ENCODE results near the gene NPTN. TPM values are rescaled to one million over a fixed set of nuclear protein-coding genes. Genes with fewer than 3 reads are reported as not detected.

Gene NPTN
- total RNA-seq, 2 donors from 2014 or later: 31.6 to 51.0 TPM

DNA sequence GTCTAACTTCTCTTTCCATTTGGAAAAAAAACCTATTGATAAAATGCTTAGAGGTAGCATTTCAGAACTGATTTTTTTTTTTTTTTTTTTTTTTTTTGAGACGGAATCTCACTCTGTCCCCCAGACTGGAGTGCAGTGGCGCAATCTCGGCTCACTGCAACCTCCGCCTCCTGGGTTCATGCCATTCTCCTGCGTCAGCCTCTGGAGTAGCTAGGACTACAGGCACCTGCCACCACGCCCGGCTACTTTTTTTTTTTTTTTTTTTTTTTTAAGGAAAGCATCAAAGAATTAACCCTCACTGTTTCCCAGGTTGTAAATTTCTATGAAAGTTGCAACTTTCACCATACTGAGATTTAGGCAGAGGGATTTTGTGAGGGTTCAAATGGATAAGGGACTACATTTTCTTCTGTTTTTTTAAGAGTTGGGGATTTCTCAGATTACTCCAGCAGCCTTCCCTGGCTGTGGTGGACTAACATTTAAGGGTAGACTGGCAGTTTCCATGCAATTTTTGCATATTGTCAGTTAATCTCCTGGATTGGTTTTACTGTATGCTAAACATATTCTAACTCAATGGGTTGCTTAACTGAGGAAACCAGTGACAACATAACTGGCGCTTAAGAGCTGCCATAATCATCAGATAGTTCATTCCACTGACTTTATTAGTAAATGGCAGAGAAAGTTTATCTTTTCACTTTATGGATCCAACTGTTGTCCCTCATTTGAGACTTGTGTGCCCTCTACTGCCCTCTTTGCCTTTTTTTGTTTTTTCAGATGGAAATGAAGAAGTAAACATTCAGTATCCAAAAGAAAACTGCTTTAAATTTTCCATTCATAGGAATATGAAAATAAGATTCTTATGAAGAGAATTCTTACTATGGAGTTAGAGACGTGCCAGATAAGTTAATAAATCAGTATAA lies 93.7 kb downstream of the NPTN start:
- Mint-ChIP-seq H3K4me3 (no peak overlapping the region), H3K27me3 (ENCODE audit: low read depth) (no peaks in the 10 kb centered on the region), H3K4me1 (ENCODE audit: low read depth) (no peaks in the 10 kb centered on the region), H3K9me3 (no peaks in the 10 kb centered on the region), H3K36me3 (ENCODE audit: insufficient read depth in 2 of 2) (no peaks in the 10 kb centered on the region), H3K27ac (no peak overlapping the region)
- ATAC-seq (replicated peaks in 1 of 2): no peak
- DNase-seq: no peak

DNA sequence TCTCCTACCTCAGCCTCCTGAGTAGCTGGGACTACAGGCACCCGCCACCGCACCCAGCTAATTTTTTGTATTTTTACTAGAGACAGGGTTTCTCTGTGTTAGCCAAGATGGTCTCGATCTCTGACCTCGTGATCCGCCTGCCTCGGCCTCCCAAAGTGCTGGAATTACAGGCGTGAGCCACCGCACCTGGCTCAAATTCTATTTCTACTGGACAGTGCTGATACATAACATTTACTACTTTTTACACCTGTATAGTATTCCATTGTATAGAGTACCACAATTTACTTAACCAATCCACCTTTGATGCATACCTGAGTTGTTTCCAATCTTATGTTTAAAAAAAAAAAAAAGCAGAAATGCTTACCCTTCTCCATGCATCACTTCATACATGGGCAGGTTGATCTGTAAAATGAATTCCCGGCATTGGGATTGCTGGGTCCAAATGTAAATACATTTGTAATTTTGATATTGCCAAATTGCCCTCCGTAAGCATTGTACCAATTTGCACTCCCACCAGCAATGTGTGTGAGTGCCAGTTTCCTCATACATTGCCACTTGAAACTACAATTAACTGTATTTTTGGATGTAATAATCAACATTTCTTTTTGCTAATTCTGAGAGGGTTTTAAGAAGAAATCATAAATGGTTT lies 94.5 kb downstream of the NPTN start:
- no peak overlapping the region for H3K27ac Mint-ChIP-seq
- H3K9me3 Mint-ChIP-seq: no peaks in the 10 kb centered on the region
- ATAC-seq (replicated peaks in 1 of 2) (no peak), DNase-seq (no peak)
- H3K4me3 Mint-ChIP-seq: no peak overlapping the region
- no peaks in the 10 kb centered on the region for H3K36me3 Mint-ChIP-seq (ENCODE audit: insufficient read depth in 2 of 2)
- H3K27me3 Mint-ChIP-seq (ENCODE audit: low read depth): no peaks in the 10 kb centered on the region
- no peaks in the 10 kb centered on the region for H3K4me1 Mint-ChIP-seq (ENCODE audit: low read depth)

DNA sequence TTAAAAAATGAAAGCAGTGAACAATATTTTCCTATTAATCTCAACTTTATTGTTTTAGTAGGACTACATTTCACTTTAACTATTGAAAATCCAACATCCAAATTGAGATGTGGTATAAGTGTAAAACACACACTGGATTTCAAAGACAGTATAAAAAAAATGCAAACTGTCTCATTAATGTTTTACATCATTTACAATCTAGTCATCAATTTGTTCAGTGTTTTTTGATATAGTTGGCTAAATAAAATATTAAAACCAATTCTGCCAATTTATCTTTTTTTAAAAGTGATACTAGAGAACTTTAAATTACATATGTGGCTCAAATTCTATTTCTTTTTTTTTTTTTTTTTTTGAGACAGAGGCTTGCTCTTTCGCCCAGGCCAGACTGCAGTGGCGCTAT lies 95.1 kb downstream of the NPTN start:
- no peak for ATAC-seq (replicated peaks in 1 of 2)
- H3K4me3 Mint-ChIP-seq: no peak overlapping the region
- H3K27ac Mint-ChIP-seq: no peak overlapping the region
- no peaks in the 10 kb centered on the region for H3K27me3 Mint-ChIP-seq (ENCODE audit: low read depth)
- no peaks in the 10 kb centered on the region for H3K9me3 Mint-ChIP-seq
- DNase-seq: no peak
- no peaks in the 10 kb centered on the region for H3K4me1 Mint-ChIP-seq (ENCODE audit: low read depth)
- H3K36me3 Mint-ChIP-seq (ENCODE audit: insufficient read depth in 2 of 2): no peaks in the 10 kb centered on the region

DNA sequence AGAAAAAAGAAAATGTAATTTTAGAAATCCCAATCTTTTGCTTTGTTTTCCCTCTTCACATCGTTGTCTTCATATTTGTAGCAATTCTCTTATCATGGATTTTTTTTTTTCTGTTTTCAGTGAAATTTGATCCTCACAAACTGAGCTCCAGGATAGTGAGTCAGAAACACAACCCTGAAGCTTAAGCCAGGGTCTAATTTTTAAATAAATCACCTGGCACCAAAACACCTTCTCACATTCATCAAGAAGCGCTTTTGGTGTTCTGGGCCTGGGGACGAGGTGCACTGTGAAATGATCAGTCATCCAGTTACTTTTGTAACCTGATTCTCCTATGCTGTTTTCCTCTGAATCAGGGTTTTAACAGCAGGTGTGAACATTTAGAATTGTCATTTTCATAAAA lies 102.5 kb downstream of the NPTN start:
- Mint-ChIP-seq H3K27me3 (ENCODE audit: low read depth) (peaks cover 6% of the 10 kb centered on the region), H3K9me3 (no peaks in the 10 kb centered on the region), H3K36me3 (ENCODE audit: insufficient read depth in 2 of 2) (no peaks in the 10 kb centered on the region), H3K27ac (no peak overlapping the region), H3K4me1 (ENCODE audit: low read depth) (no peaks in the 10 kb centered on the region), H3K4me3 (no peak overlapping the region)
- DNase-seq (no peak), ATAC-seq (replicated peaks in 1 of 2) (no peak)

DNA sequence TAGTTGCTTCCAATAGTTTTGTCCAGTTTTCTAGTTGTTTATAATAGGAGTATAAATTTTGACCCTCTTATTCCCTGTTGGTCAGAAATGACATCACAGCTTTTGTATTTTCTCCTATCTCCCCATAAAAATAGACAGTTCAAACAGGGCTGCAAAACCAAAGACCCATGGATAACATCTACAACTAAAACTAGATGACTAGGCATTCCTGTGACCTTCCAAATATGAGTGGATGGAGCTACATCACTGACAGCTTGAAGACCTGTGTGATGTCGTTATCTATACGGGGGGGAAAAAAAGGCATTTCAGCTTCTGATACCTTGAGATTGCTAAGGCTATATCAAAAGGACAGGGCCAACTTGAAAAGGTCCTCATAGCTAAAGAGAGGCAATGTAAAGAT lies 105.6 kb downstream of the NPTN start:
- Mint-ChIP-seq H3K27ac (no peak overlapping the region), H3K36me3 (ENCODE audit: insufficient read depth in 2 of 2) (no peaks in the 10 kb centered on the region), H3K4me3 (no peak overlapping the region), H3K4me1 (ENCODE audit: low read depth) (no peaks in the 10 kb centered on the region), H3K9me3 (no peaks in the 10 kb centered on the region), H3K27me3 (ENCODE audit: low read depth) (peaks cover 6% of the 10 kb centered on the region)
- DNase-seq (no peak), ATAC-seq (replicated peaks in 1 of 2) (no peak)

DNA sequence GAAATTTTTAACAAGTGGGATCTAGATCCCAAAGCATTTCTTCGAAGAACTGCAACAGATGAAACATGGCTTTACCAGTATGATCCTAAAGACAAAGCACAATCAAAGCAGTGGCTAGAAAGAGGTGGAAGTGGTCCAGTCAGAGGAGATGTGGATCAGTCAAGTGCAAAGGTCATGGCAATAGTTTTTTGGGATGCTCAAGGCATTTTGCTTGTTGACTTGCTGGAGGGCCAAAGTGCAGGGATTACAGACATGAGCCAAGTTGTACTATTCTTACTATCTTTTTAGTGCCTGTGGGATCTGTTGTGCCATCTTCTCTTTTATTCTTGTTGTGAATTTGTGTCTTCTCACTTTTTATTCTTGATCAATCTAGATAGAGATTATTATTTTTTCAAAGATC lies 108.3 kb downstream of the NPTN start:
- H3K27me3 Mint-ChIP-seq (ENCODE audit: low read depth): peaks cover 6% of the 10 kb centered on the region
- no peak for DNase-seq
- H3K9me3 Mint-ChIP-seq: no peaks in the 10 kb centered on the region
- H3K4me3 Mint-ChIP-seq: no peak overlapping the region
- no peak for ATAC-seq (replicated peaks in 1 of 2)
- H3K36me3 Mint-ChIP-seq (ENCODE audit: insufficient read depth in 2 of 2): no peaks in the 10 kb centered on the region
- no peak overlapping the region for H3K27ac Mint-ChIP-seq
- H3K4me1 Mint-ChIP-seq (ENCODE audit: low read depth): no peaks in the 10 kb centered on the region

DNA sequence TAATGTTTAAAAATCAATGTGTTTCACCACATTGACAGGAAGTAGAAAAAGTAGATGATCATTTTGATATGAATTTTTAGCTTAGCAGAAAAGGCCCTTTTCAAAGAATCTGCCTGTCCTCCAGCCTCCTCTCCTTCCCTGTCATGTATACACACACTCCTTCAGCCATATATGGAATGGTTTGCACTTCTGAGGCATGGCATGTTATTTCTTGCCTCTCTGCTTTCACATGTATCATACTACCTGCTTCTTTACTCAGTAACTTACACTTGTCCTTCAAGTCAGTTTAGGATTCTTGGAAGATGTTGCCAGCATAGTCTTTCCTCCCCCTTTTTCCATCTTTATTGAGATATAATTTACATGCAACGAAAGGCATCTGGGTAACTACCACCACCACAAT lies 111.2 kb downstream of the NPTN start:
- Mint-ChIP-seq H3K4me3 (no peak overlapping the region), H3K27me3 (ENCODE audit: low read depth) (no peaks in the 10 kb centered on the region), H3K9me3 (no peaks in the 10 kb centered on the region), H3K4me1 (ENCODE audit: low read depth) (no peaks in the 10 kb centered on the region), H3K36me3 (ENCODE audit: insufficient read depth in 2 of 2) (no peaks in the 10 kb centered on the region), H3K27ac (no peak overlapping the region)
- ATAC-seq (replicated peaks in 1 of 2) (no peak), DNase-seq (no peak)

DNA sequence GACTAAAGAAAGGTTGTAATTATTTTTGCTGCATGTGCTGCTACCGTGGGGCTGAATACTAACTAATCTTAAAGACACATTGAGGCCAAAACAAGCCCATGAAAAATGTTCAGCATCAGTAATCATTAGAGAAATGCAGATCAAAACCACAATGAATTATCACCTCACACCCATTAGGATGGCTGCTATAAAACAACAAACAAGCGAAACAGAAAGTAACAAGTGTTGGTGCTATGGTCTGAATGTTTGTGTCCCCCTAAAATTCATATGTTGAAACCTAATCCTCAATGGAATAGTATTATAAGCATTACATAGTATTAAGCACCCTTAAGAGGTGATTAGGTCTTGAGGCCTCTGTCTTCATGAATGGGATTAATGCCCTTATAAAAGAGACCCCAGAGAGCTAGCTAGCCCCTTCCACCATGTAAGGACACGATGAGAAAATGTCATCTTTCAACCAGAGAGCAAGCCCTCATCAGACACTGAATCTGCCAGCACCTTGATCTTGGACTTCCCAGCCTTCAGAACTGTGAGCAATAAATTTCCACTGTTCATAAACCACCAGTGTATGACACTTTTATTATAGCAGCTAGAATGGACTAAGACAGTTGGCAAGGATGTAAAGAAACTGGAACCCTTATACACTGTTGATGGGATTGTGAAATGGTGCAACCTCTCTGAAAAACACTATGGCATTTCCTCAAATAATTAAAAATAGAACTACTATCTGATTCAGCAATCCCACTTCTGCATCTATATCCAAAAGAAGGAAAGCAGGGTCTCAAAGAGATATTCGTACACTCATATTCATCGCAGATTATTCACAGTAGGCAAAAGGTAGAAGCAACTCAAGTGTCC lies 114.1 kb downstream of the NPTN start:
- no peaks in the 10 kb centered on the region for H3K27me3 Mint-ChIP-seq (ENCODE audit: low read depth)
- H3K36me3 Mint-ChIP-seq (ENCODE audit: insufficient read depth in 2 of 2): peaks cover 0 to 2% of the 10 kb centered on the region in 2 donors
- no peak for DNase-seq
- H3K9me3 Mint-ChIP-seq: no peaks in the 10 kb centered on the region
- no peaks in the 10 kb centered on the region for H3K4me1 Mint-ChIP-seq (ENCODE audit: low read depth)
- no peak for ATAC-seq (replicated peaks in 1 of 2)
- H3K4me3 Mint-ChIP-seq: no peak overlapping the region
- H3K27ac Mint-ChIP-seq: no peak overlapping the region

DNA sequence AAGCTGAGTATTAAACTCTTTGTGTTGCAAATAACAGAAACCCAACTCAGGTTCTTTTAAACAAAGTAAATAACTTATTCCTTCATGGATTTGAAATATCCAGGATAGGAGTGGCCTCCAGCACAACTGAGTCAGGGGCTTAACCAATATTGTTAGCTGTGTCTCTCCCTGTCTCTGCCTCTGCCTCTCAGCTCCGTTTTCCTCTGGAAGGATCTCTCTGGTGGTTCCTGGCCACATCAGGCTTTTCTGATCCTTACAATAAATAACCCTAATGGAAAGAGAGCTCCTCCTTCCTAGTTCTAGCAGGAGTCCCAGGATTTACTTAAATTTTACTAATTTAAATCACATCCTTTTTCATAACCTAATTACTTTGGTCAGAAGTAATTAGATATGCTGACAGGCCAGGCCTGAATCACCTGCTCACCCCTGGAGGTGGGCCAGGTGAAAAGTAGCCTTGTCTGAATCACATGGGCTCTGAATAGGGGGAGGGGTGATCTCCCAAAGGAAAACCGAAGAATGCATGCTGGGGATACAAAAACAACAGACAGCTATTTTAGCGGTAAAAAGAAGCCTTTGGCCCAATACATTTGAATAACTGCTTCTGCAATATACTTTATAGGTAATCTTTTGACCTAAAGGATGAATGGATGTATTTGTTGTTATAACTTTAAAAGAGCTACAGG lies 114.9 kb downstream of the NPTN start:
- Mint-ChIP-seq H3K9me3 (no peaks in the 10 kb centered on the region), H3K4me1 (ENCODE audit: low read depth) (no peaks in the 10 kb centered on the region), H3K4me3 (no peak overlapping the region), H3K27ac (no peak overlapping the region), H3K36me3 (ENCODE audit: insufficient read depth in 2 of 2) (peaks cover 0 to 2% of the 10 kb centered on the region in 2 donors), H3K27me3 (ENCODE audit: low read depth) (no peaks in the 10 kb centered on the region)
- ATAC-seq (replicated peaks in 1 of 2) (no peak), DNase-seq (no peak)

DNA sequence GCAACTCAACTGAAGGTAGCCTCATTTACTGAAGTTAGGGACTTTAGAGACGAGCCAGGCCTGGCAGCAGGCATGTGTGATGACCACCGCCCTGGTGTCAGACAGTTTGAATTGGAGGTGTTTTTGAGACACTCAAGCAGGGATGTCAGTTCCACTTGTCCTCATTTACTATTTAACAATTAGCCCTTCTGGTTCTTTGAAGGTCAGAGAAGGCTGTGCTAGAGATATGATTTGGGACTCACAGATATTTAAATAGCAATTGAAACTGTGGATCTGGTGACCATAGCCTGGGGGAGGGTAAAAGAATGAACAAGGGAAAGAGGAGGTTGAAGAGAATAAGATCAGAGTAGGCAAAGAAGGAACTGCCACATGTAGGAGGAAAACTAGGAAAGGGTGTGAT lies 115.6 kb downstream of the NPTN start:
- DNase-seq (no peak), ATAC-seq (replicated peaks in 1 of 2) (no peak)
- Mint-ChIP-seq H3K27me3 (ENCODE audit: low read depth) (no peaks in the 10 kb centered on the region), H3K27ac (peak overlapping the region; percentile 55), H3K4me1 (ENCODE audit: low read depth) (no peaks in the 10 kb centered on the region), H3K36me3 (ENCODE audit: insufficient read depth in 2 of 2) (peaks cover 0 to 2% of the 10 kb centered on the region in 2 donors), H3K4me3 (no peak overlapping the region), H3K9me3 (no peaks in the 10 kb centered on the region)

DNA sequence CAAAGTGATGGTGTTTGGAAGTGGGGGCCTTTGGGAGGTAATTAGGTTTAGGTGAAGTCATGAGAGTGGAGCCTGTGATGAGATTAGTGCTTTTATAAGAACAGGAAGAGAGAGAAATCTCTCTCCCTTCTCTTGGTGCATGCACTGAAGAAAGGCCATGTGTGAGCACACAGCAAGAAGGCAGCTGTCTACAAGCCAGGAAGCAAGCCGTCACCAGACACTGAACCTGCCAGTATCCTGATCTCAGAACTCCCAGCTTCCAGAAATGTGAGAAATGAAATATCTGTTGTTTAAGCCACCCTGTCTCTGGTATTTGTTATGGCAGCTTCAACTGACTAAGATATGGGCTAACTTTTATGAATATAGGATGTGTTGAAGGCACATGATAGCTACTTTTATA lies 117.7 kb downstream of the NPTN start:
- no peaks in the 10 kb centered on the region for H3K27me3 Mint-ChIP-seq (ENCODE audit: low read depth)
- H3K27ac Mint-ChIP-seq: no peak overlapping the region
- peaks cover 0 to 2% of the 10 kb centered on the region in 2 donors for H3K36me3 Mint-ChIP-seq (ENCODE audit: insufficient read depth in 2 of 2)
- DNase-seq (no peak), ATAC-seq (replicated peaks in 1 of 2) (no peak)
- no peak overlapping the region for H3K4me3 Mint-ChIP-seq
- no peaks in the 10 kb centered on the region for H3K4me1 Mint-ChIP-seq (ENCODE audit: low read depth)
- H3K9me3 Mint-ChIP-seq: no peaks in the 10 kb centered on the region
